Fibroblast of the aortic adventitia (primary cell): ENCODE data around the gene PALLD. TPM values are rescaled to one million over a fixed set of nuclear protein-coding genes. Genes with fewer than 3 reads are reported as not detected.
A peak's percentile ranks its signal among the peaks of the same experiment; 100 is the strongest.

Experiments used
- DNase-seq: peaks from one replicate; pipeline ENCODE4 v3.0.0-alpha.2; 2010; ENCODE audit warnings: low read depth
- H3K4me3 ChIP-seq: 2 replicates; pipeline ENCODE4 v1.5.1; 2011; ENCODE audit warnings: low read depth, mild to moderate bottlenecking, control low read depth, low read length, moderate library complexity
- total RNA-seq: library from RNA; depleted of rRNA; stranded (reverse); fragments of >200 nt; gene quantifications from 2 replicates; pipeline ENCODE4 v1.2.3, GENCODE V29; 2012; ENCODE audit warnings: low replicate concordance
- TF ChIP-seq, protein P1 (sequence below): IDR thresholded peaks from 2 replicates; pipeline ENCODE4 v1.5.1; 2011; ENCODE audit warnings: mild to moderate bottlenecking, low read length, control low read depth, inconsistent platforms; ENCODE audit not compliant: insufficient read depth

PALLD gene
- total RNA-seq, 1 donor: 52.1 TPM

GRCh38 chr4:168605411-168605810 lies 108.6 kb downstream of the PALLD start:
- TF ChIP-seq, protein P1, sequence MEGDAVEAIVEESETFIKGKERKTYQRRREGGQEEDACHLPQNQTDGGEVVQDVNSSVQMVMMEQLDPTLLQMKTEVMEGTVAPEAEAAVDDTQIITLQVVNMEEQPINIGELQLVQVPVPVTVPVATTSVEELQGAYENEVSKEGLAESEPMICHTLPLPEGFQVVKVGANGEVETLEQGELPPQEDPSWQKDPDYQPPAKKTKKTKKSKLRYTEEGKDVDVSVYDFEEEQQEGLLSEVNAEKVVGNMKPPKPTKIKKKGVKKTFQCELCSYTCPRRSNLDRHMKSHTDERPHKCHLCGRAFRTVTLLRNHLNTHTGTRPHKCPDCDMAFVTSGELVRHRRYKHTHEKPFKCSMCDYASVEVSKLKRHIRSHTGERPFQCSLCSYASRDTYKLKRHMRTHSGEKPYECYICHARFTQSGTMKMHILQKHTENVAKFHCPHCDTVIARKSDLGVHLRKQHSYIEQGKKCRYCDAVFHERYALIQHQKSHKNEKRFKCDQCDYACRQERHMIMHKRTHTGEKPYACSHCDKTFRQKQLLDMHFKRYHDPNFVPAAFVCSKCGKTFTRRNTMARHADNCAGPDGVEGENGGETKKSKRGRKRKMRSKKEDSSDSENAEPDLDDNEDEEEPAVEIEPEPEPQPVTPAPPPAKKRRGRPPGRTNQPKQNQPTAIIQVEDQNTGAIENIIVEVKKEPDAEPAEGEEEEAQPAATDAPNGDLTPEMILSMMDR: no peak
- H3K4me3 ChIP-seq: no peak overlapping the region
- peak; percentile 72 for DNase-seq

DNA sequence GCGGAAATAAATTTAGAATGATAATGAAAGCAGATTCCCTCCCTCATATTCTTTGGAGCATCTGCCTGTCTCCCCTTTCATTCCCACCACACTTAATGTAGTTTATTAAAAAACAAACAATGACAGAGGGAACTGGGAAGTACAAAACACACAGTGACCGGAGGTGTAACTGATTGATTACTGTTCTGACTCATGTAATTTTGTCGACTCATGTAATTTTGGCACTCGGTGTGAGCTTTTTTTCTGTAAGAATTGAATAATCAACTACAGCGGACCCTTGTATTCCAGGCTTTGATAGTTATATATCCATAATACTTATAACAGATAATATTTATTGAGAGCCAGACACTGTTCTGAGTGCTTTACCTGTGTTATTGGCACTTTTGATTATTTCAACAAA lies 110.4 kb downstream of the PALLD start:
- H3K4me3 ChIP-seq: no peak overlapping the region
- no peak for DNase-seq
- TF ChIP-seq, protein P1: no peak

DNA sequence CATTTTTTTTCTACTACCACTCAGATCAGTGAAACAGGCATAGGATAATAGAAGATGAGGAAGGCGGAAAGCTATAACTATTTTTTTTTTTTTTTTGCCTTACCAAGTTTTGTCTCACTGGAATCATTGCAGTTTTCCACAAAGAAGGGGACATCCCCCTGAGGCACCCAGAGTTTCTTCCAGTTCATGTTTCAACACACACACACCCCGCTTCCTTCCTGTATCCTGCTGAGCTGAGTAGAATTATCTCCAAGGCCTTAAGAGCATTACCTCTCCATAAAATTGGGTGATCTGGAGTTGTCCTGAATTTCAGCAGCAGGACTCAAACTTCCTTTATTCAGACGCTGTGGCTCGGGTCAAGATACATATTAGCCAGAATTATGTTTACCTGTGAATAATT lies 111.9 kb downstream of the PALLD start:
- DNase-seq: no peak
- no peak overlapping the region for H3K4me3 ChIP-seq
- TF ChIP-seq, protein P1: no peak

DNA sequence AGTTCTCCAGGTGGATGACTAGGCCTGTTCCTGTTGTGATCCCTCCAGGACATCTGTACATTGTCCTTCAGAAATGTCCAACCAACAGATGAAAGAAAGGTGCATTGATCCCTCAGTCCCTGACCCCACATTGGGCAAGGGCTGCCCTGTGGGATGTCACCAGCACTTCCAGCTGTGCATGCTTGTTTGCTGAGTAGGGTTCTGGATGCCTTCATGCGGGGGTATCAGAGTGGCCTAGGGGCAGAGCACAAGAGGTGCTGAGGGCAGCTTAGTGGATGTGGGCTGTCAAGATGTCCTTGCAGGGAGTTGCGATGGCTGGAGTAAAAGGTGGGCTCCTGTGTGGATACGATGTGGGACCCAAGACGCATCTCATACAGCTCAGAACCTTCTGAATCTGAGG lies 112.5 kb downstream of the PALLD start:
- DNase-seq: no peak
- TF ChIP-seq, protein P1: no peak
- no peak overlapping the region for H3K4me3 ChIP-seq

DNA sequence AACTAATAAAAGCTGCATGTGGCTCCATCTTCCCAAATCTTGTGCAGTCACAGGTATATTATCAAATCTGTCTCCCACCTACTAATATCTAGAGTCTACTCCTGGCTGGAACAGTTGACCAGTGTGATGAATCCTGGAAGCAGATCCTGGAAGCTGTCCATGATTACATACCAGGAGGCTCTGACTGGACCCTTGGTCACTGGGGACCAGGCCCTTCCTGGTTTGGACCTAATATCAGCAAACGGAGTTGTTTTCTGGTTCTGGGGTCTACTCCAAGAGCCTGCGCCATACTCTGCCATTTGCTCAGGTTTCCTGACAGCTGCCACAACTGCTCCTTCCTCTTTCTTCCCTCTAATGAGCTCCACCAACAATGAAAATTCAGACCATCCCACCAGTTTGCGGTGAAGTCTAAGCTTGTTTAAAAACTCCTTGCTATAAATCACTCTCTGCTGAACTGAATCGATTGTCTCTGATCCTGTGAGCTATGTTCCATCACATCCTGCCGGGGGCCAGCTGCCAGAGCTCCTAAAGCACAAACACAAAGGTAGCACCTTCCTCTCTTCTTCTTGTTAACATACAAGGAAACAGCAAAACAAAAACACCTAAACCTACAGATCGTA lies 114.2 kb downstream of the PALLD start:
- no peak overlapping the region for H3K4me3 ChIP-seq
- TF ChIP-seq, protein P1: no peak
- DNase-seq: peak; percentile 49

GRCh38 chr4:168612450-168613135 lies 115.7 kb downstream of the PALLD start:
- no peak overlapping the region for H3K4me3 ChIP-seq
- DNase-seq: peak; percentile 94
- TF ChIP-seq, protein P1: no peak
